Testis (tissue), 2 donors: Measurements from ENCODE around the gene ECHDC3.

Source experiments
- POLR2A ChIP-seq: fragments of 450-650 bp; IDR thresholded peaks from one replicate; pipeline ENCODE4 v1.6.1; 2017; ENCODE audit warnings: antibody characterized with exemption, mild to moderate bottlenecking, moderate library complexity
- TF ChIP-seq, protein P1 (sequence below), 3 experiments: fragments of 450-650 bp in 2 of 3; fragments of 200-600 bp in 1 of 3; sonication (generic) in 1 of 3; IDR thresholded peaks; one replicate each; pipeline ENCODE4 v1.5.1; 2016 to 2019; ENCODE audit warnings: antibody characterized with exemption in 3 of 3, mild to moderate bottlenecking in 2 of 3, moderate library complexity in 1 of 3

DNA sequence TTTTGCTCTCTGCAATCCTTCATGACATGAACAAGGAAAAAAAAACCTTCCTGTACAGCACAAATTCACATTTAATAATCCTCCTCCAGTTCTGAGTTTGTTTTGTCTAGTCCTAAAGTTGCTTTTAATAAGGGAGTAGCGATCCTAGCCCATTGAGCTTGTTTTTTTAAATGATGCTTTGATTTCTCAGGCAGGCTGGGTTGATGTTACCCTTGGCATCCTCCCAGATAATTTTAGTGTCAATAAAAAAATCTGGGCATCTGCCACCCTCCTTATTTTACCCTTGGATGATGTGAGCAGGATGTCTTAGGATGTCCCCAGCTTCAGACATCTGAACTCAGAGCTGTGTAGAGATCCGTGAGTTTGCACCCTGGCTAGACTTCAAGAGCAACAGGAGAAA lies 47.1 kb downstream of the ECHDC3 start:
- TF ChIP-seq, protein P1, sequence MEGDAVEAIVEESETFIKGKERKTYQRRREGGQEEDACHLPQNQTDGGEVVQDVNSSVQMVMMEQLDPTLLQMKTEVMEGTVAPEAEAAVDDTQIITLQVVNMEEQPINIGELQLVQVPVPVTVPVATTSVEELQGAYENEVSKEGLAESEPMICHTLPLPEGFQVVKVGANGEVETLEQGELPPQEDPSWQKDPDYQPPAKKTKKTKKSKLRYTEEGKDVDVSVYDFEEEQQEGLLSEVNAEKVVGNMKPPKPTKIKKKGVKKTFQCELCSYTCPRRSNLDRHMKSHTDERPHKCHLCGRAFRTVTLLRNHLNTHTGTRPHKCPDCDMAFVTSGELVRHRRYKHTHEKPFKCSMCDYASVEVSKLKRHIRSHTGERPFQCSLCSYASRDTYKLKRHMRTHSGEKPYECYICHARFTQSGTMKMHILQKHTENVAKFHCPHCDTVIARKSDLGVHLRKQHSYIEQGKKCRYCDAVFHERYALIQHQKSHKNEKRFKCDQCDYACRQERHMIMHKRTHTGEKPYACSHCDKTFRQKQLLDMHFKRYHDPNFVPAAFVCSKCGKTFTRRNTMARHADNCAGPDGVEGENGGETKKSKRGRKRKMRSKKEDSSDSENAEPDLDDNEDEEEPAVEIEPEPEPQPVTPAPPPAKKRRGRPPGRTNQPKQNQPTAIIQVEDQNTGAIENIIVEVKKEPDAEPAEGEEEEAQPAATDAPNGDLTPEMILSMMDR (IDR thresholded peaks at IDR 0.05) = no peak
- TF ChIP-seq POLR2A = no peak
